HEK293 (cell line): Measurements from ENCODE around the gene TTBK1.

Experiments
- BCL11A ChIP-seq: fragments of 450-650 bp; formaldehyde crosslinking; IDR thresholded peaks from 2 replicates; pipeline ENCODE4 v1.5.1; 2016; ENCODE audit warnings: low read depth, missing biosample characterization, missing genetic modification characterization
- CTCF ChIP-seq: fragments of 450-650 bp; formaldehyde crosslinking; IDR thresholded peaks from 2 replicates; pipeline ENCODE4 v1.5.1; 2016; ENCODE audit warnings: missing biosample characterization, missing genetic modification characterization
- ELK4 ChIP-seq: IDR thresholded peaks from 2 replicates; pipeline ENCODE4 v1.6.1; 2011; ENCODE audit warnings: mild to moderate bottlenecking, low read depth, low read length, borderline replicate concordance
- KLF1 ChIP-seq: fragments of 450-650 bp; formaldehyde crosslinking; IDR thresholded peaks from 2 replicates; pipeline ENCODE4 v1.5.1; 2016; ENCODE audit warnings: missing biosample characterization, missing genetic modification characterization
- MEIS1 ChIP-seq: sonication (generic); formaldehyde crosslinking; IDR thresholded peaks from 2 replicates; pipeline ENCODE4 v1.8.1; 2022; ENCODE audit warnings: missing genetic modification reagents, mild to moderate bottlenecking, borderline replicate concordance
- MZF1 ChIP-seq: fragments of 450-650 bp; formaldehyde crosslinking; IDR thresholded peaks from 2 replicates; pipeline ENCODE4 v1.5.1; 2017; ENCODE audit warnings: missing biosample characterization, missing genetic modification characterization, borderline replicate concordance
- SP2 ChIP-seq: fragments of 450-650 bp; formaldehyde crosslinking; IDR thresholded peaks from 2 replicates; pipeline ENCODE4 v1.5.1; 2016; ENCODE audit warnings: missing biosample characterization, missing genetic modification characterization
- SP7 ChIP-seq: fragments of 450-650 bp; formaldehyde crosslinking; IDR thresholded peaks from 2 replicates; pipeline ENCODE4 v1.5.1; 2016; ENCODE audit warnings: missing biosample characterization, missing genetic modification characterization
- ZBTB1 ChIP-seq: fragments of 450-650 bp; formaldehyde crosslinking; IDR thresholded peaks from 2 replicates; pipeline ENCODE4 v1.5.1; 2016; ENCODE audit warnings: missing biosample characterization, missing genetic modification characterization
- ZBTB7A ChIP-seq: fragments of 450-650 bp; formaldehyde crosslinking; IDR thresholded peaks from 2 replicates; pipeline ENCODE4 v1.5.1; 2016; ENCODE audit warnings: low read depth, missing biosample characterization, missing genetic modification characterization
- ZBTB8A ChIP-seq: fragments of 450-650 bp; formaldehyde crosslinking; IDR thresholded peaks from 2 replicates; pipeline ENCODE4 v1.5.1; 2016; ENCODE audit warnings: missing biosample characterization, missing genetic modification characterization
- ZEB2 ChIP-seq: fragments of 450-650 bp; formaldehyde crosslinking; IDR thresholded peaks from 2 replicates; pipeline ENCODE4 v1.5.1; 2016; ENCODE audit warnings: missing biosample characterization, missing genetic modification characterization
- ZNF138 ChIP-seq: fragments of 450-650 bp; formaldehyde crosslinking; IDR thresholded peaks from 2 replicates; pipeline ENCODE4 v1.5.1; 2016; ENCODE audit warnings: missing biosample characterization, missing genetic modification characterization, borderline replicate concordance
- ZNF175 ChIP-seq: fragments of 450-650 bp; formaldehyde crosslinking; IDR thresholded peaks from 2 replicates; pipeline ENCODE4 v1.5.1; 2016; ENCODE audit warnings: missing biosample characterization, missing genetic modification characterization
- ZNF2 ChIP-seq: fragments of 450-650 bp; formaldehyde crosslinking; IDR thresholded peaks from 2 replicates; pipeline ENCODE4 v1.5.1; 2016; ENCODE audit warnings: missing biosample characterization, missing genetic modification characterization
- ZNF202 ChIP-seq: fragments of 450-650 bp; formaldehyde crosslinking; IDR thresholded peaks from 2 replicates; pipeline ENCODE4 v1.5.1; 2016; ENCODE audit warnings: missing biosample characterization, missing genetic modification characterization, borderline replicate concordance
- ZNF223 ChIP-seq: fragments of 450-650 bp; formaldehyde crosslinking; IDR thresholded peaks from 2 replicates; pipeline ENCODE4 v1.5.1; 2016; ENCODE audit warnings: missing biosample characterization, missing genetic modification characterization
- ZNF324 ChIP-seq: fragments of 450-650 bp; formaldehyde crosslinking; IDR thresholded peaks from 2 replicates; pipeline ENCODE4 v1.5.1; 2016; ENCODE audit warnings: missing biosample characterization, missing genetic modification characterization
- ZNF37A ChIP-seq: fragments of 450-650 bp; IDR thresholded peaks from 2 replicates; pipeline ENCODE4 v1.5.1; 2018; ENCODE audit warnings: missing biosample characterization, missing genetic modification characterization
- ZNF404 ChIP-seq: fragments of 450-650 bp; formaldehyde crosslinking; IDR thresholded peaks from 2 replicates; pipeline ENCODE4 v1.5.1; 2017; ENCODE audit warnings: missing biosample characterization, missing genetic modification characterization
- ZNF48 ChIP-seq: fragments of 450-650 bp; formaldehyde crosslinking; IDR thresholded peaks from 2 replicates; pipeline ENCODE4 v1.5.1; 2016; ENCODE audit warnings: missing biosample characterization, missing genetic modification characterization
- ZNF501 ChIP-seq: fragments of 450-650 bp; formaldehyde crosslinking; IDR thresholded peaks from 2 replicates; pipeline ENCODE4 v1.5.1; 2016; ENCODE audit warnings: missing biosample characterization, missing genetic modification characterization
- ZNF549 ChIP-seq: fragments of 450-650 bp; IDR thresholded peaks from 2 replicates; pipeline ENCODE4 v1.5.1; 2018; ENCODE audit warnings: missing biosample characterization, missing genetic modification characterization, mild to moderate bottlenecking, inconsistent platforms, moderate library complexity
- ZNF596 ChIP-seq: fragments of 450-650 bp; IDR thresholded peaks from 2 replicates; pipeline ENCODE4 v1.5.0; 2018; ENCODE audit warnings: missing biosample characterization, mild to moderate bottlenecking, missing genetic modification characterization, moderate library complexity
- ZNF629 ChIP-seq: fragments of 450-650 bp; formaldehyde crosslinking; IDR thresholded peaks from 2 replicates; pipeline ENCODE4 v1.5.1; 2017; ENCODE audit warnings: missing biosample characterization, missing genetic modification characterization
- ZNF777 ChIP-seq: fragments of 450-650 bp; formaldehyde crosslinking; IDR thresholded peaks from 2 replicates; pipeline ENCODE4 v1.5.1; 2017; ENCODE audit warnings: missing biosample characterization, missing genetic modification characterization, borderline replicate concordance
- ZNF843 ChIP-seq: fragments of 450-650 bp; formaldehyde crosslinking; IDR thresholded peaks from 2 replicates; pipeline ENCODE4 v1.5.1; 2016; ENCODE audit warnings: missing biosample characterization, missing genetic modification characterization
- ZSCAN5A ChIP-seq: fragments of 450-650 bp; formaldehyde crosslinking; IDR thresholded peaks from 2 replicates; pipeline ENCODE4 v1.5.1; 2016; ENCODE audit warnings: missing biosample characterization, missing genetic modification characterization
- ZXDB ChIP-seq: fragments of 450-650 bp; formaldehyde crosslinking; IDR thresholded peaks from 2 replicates; pipeline ENCODE4 v1.5.1; 2016; ENCODE audit warnings: missing biosample characterization, missing genetic modification characterization
- TF ChIP-seq, protein P1 (sequence below): fragments of 450-650 bp; formaldehyde crosslinking; IDR thresholded peaks from 2 replicates; pipeline ENCODE4 v1.5.1; 2016; ENCODE audit warnings: missing biosample characterization, missing genetic modification characterization
- TF ChIP-seq, protein P2 (sequence below): fragments of 450-650 bp; formaldehyde crosslinking; IDR thresholded peaks from 2 replicates; pipeline ENCODE4 v1.5.1; 2016; ENCODE audit warnings: missing biosample characterization, missing genetic modification characterization

TTBK1 gene

DNA sequence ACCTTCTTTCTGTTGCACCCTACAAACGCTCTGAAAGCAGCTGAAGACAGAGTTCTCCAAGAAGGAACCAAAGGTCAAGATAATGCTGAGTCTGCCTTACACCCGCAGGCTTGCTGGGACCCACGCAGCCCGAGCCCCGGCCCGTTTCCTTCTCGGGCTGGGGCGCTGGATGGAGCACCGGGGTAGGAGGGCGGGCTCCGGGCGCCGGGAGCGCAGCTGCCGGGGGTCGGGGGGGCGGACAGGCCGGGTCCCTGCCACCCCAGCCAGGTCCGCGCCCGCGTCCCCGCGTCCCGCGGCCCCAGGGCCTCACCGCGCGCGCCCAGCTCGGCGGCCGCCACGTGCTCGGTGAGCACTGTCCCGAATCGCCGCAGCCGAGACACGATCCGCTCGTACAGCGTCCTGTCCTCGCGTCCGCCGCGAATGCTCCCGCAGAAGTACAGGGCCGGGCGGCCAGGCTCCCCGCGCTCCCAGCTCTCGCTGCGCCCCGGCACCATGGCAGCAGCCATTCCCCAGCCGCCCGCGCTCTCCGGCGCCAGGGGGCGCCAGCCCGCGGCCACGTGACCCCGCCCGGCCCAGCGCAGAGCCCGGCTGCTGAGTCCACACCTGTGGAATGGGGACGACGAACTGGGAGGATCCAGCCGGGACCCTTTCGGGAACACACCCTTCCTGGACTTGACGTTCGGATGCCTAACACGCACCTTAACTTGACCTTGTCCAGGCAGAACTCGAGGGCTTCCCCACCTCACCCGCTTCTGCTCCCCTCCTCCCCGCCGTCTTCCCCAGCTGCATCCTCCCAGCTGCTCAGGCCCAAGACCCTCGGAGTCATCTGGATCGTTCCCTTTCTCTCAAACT, 14.1 kb upstream of the TTBK1 start, which contains the start of gene DNPH1 (continued):
- TF ChIP-seq BCL11A (tag by site-specific recombination) (no peak), ZNF37A (no peak), ZXDB (peak; percentile 43; the same call in 1 of the 2 replicates), MEIS1 (peak; percentile 56; the same call in 1 of the 2 replicates), ZNF501 (peak; percentile 38; the same call in 1 of the 2 replicates), ZNF48 (tag by site-specific recombination) (no peak), ZNF777 (tag by site-specific recombination) (no peak), KLF1 (peak; percentile 41), ZNF404 (tag by site-specific recombination) (no peak), SP2 (no peak), ZNF596 (tag by site-specific recombination) (peak; percentile 51), ZSCAN5A (0 out of 2 replicates have a peak, but pooled peaks have one; percentile 30), SP7 (tag by site-specific recombination) (peak; percentile 47), ZEB2 (tag by site-specific recombination) (peak; percentile 66), ZBTB7A (tag by site-specific recombination) (no peak), ZNF843 (tag by site-specific recombination) (no peak), CTCF (tag by site-specific recombination) (peak; percentile 75), ZNF324 (tag by site-specific recombination) (peak; percentile 60; the same call in 1 of the 2 replicates), ZNF629 (tag by site-specific recombination) (no peak), ZNF2 (tag by site-specific recombination) (0 out of 2 replicates have a peak, but pooled peaks have one; percentile 63), ZNF175 (tag by site-specific recombination) (no peak), ZBTB8A (tag by site-specific recombination) (peak; percentile 61), ZBTB1 (tag by site-specific recombination) (no peak), ELK4 (no peak), MZF1 (tag by site-specific recombination) (peak; percentile 82), ZNF202 (tag by site-specific recombination) (no peak), ZNF223 (tag by site-specific recombination) (no peak), ZNF549 (no peak), ZNF138 (tag by site-specific recombination) (no peak)
- TF ChIP-seq, protein P1, sequence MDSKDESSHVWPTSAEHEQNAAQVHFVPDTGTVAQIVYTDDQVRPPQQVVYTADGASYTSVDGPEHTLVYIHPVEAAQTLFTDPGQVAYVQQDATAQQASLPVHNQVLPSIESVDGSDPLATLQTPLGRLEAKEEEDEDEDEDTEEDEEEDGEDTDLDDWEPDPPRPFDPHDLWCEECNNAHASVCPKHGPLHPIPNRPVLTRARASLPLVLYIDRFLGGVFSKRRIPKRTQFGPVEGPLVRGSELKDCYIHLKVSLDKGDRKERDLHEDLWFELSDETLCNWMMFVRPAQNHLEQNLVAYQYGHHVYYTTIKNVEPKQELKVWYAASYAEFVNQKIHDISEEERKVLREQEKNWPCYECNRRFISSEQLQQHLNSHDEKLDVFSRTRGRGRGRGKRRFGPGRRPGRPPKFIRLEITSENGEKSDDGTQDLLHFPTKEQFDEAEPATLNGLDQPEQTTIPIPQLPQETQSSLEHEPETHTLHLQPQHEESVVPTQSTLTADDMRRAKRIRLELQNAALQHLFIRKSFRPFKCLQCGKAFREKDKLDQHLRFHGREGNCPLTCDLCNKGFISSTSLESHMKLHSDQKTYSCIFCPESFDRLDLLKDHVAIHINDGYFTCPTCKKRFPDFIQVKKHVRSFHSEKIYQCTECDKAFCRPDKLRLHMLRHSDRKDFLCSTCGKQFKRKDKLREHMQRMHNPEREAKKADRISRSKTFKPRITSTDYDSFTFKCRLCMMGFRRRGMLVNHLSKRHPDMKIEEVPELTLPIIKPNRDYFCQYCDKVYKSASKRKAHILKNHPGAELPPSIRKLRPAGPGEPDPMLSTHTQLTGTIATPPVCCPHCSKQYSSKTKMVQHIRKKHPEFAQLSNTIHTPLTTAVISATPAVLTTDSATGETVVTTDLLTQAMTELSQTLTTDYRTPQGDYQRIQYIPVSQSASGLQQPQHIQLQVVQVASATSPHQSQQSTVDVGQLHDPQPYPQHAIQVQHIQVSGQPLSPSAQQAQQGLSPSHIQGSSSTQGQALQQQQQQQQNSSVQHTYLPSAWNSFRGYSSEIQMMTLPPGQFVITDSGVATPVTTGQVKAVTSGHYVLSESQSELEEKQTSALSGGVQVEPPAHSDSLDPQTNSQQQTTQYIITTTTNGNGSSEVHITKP (tag by site-specific recombination): peak; percentile 56
- TF ChIP-seq, protein P2, sequence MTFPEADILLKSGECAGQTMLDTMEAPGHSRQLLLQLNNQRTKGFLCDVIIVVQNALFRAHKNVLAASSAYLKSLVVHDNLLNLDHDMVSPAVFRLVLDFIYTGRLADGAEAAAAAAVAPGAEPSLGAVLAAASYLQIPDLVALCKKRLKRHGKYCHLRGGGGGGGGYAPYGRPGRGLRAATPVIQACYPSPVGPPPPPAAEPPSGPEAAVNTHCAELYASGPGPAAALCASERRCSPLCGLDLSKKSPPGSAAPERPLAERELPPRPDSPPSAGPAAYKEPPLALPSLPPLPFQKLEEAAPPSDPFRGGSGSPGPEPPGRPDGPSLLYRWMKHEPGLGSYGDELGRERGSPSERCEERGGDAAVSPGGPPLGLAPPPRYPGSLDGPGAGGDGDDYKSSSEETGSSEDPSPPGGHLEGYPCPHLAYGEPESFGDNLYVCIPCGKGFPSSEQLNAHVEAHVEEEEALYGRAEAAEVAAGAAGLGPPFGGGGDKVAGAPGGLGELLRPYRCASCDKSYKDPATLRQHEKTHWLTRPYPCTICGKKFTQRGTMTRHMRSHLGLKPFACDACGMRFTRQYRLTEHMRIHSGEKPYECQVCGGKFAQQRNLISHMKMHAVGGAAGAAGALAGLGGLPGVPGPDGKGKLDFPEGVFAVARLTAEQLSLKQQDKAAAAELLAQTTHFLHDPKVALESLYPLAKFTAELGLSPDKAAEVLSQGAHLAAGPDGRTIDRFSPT (tag by site-specific recombination): peak; percentile 37; the same call in 1 of the 2 replicates
